ENCODE results near the gene ALDH1A1.

Gene ALDH1A1

DNA sequence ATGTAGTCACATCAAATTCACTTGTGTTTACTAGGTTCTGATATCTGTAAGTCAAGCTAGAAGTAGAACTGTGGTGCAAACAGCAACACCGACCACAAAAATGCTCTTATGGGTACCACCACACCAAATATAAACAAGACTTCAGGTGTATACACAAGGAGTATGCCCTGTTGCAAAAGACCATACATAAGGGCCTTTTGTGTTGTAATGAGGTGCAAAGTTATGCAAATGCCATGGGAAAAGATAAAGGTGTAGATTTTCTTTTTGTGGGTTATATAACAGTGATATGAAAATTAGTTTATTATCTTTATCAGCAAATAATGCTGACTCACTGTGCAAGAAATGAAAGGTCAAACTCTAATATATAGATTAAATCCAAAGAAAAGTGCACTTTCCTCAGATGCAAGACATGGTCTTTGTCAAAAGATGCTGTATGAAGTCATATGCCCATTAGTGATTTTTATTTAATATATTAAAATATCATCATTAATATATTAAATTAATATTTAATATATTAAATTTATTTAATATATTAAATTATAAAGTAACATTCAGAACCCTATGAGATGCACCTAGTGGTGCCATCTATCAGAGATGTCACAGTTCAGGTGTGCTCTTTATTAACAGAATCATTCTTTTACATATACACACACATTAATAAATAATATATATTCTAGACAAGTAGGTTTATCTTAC lies 26.7 kb upstream of the ALDH1A1 start:
- DNase-seq (ENCODE audit: low spot score): peak; percentile 72

GRCh38 chr9:72978744-72979143 lies 25.9 kb upstream of the ALDH1A1 start:
- DNase-seq (ENCODE audit: low spot score): no peak

GRCh38 chr9:72977670-72978069 lies 24.8 kb upstream of the ALDH1A1 start:
- DNase-seq (ENCODE audit: low spot score): peak; percentile 48

- DNase-seq (ENCODE audit: low spot score): no peak
Measured at GRCh38 chr9:72974501-72974900, 21.6 kb upstream of the ALDH1A1 start.

DNA sequence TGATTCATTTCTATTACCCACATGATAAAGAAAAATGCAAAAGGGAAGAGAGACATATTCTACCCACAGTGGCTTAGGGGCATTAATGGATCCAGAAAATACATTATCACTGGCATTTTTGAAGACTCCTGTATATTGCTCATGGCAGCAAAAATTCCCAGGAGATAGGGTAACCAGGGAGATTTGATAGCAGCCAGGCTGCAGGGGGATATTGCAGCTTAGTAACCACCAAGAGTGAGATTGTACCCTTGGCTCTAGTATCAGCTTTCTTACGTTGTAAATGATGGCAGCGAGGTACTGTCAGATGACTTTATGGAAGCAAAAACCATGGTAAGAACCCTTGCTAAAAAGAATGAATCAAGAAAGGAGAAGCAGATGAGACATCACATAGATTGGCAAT lies 19.8 kb upstream of the ALDH1A1 start:
- no peak for DNase-seq (ENCODE audit: low spot score)

- no peak for DNase-seq (ENCODE audit: low spot score)
Measured at GRCh38 chr9:72971411-72971810, 18.6 kb upstream of the ALDH1A1 start.

GRCh38 chr9:72960446-72960845 lies 7.6 kb upstream of the ALDH1A1 start:
- no peak for DNase-seq (ENCODE audit: low spot score)

- DNase-seq (ENCODE audit: low spot score): no peak
Measured at GRCh38 chr9:72958485-72959281, 5.8 kb upstream of the ALDH1A1 start.

GRCh38 chr9:72955571-72955970 lies 2.7 kb upstream of the ALDH1A1 start:
- no peak for DNase-seq (ENCODE audit: low spot score)

- no peak for DNase-seq (ENCODE audit: low spot score)
Measured at GRCh38 chr9:72955126-72955455, 2.2 kb upstream of the ALDH1A1 start.

DNA sequence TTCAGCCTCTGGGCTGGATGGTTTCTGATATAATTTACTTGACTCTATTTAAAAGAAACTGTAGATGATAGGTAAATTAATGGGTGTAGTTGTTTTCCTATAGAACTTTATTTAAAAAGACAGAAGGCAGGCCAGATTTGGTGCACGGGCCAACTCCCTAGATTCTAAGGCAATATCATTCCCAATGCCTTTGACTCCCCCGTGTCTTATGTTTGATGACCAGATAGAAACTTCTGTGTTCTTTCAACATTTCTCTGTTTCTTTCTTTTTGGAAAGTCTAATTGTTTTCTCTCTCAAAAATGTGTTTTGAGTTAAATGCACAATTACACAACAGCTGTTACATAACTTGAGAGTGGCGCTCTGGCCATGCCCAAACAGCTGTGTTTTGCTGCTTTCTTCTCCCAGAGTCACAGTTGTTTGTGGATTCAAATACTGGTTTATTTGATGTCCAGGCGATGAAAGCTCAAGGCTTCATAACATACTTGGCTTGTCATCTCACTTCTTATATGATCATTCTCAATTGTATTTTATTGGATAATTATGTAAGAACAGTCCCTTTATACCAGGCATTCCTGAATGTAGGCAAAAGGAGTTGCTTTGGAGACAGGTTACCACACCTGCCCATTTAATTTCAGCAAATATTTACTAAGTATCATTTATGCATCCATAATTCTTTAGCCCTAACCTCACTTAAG lies 1.7 kb upstream of the ALDH1A1 start:
- no peak for DNase-seq (ENCODE audit: low spot score)

- DNase-seq (ENCODE audit: low spot score): no peak
Measured at GRCh38 chr9:72952381-72952690, 517 bp downstream of the ALDH1A1 start.

GRCh38 chr9:72951520-72952380 lies 1.1 kb downstream of the ALDH1A1 start:
- DNase-seq (ENCODE audit: low spot score): no peak

- no peak for DNase-seq (ENCODE audit: low spot score)
Measured at GRCh38 chr9:72950875-72951442, 1.9 kb downstream of the ALDH1A1 start.

GRCh38 chr9:72949918-72950325 lies 2.9 kb downstream of the ALDH1A1 start:
- DNase-seq (ENCODE audit: low spot score): no peak

DNA sequence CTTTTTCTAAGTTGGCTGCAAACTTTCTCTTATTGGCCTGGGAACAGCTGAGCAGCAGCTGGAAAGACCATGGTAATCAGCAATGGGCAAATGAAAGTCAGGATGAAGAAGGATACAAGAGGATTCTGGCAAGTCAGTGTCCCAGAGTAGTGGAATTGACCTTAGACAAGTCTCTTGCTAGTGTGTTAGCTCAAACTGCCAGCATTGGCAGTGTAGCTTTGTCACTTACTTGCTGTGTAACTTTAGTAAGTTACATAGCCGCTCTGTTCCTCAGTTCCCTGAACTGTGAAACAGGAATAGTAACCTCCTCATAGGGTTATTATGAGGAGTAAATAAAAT lies 3.6 kb downstream of the ALDH1A1 start:
- DNase-seq (ENCODE audit: low spot score): no peak

DNA sequence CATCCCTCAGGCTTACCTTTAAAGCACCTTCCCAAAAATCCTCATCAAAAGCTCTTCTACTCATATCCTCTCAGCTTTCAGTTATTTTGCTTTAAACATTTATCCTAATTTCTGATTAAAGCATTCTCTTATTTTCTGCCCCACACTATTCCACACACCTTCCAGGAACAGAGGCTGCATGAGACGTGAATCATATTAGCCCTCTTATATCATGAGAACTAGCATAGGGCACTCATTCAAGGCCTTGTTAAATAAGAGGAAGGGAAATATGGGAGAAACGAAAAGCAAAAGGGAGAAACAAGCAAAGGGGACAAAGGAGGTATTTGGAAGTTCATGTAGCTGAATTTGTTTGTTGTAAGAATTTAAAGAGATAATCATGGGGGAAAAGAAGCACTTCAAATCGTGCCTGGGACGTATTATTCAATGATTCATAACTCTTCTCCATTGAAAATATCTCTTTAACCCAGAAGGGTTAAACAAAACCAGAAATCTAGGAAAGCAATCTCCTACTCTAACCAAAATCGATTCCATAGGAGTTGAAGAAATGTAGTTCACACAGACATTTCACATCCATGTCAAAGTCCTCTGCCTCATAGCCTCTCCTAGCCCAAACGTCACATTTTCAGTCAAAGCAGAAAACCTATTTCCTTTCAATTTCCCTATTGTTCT lies 4.1 kb downstream of the ALDH1A1 start:
- no peak for DNase-seq (ENCODE audit: low spot score)

DNA sequence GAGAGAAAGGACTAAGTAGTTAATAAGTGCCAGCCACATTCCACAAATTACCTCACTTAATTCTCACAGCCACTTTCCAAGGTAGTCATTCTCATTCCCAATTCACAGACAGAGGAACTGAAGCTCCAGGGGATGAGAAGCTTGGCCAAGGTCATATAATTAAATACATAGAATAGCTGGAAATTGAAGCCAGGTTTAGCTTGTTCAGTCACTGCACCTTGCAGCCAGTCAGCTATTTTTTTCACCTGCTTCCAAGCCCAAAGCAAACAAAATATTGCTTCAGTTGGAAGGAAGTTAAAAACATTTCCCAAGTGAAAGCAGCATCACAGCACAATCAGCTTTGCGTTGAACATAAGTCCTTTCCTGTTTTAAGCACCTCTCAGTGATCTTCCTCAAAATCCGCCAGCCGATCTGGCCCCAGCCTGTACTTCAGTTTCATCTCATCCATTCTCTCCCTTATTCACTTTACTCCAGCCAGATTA lies 4.8 kb downstream of the ALDH1A1 start:
- DNase-seq (ENCODE audit: low spot score): no peak

GRCh38 chr9:72946821-72947220 lies 6.0 kb downstream of the ALDH1A1 start:
- no peak for DNase-seq (ENCODE audit: low spot score)

GRCh38 chr9:72946318-72946717 lies 6.5 kb downstream of the ALDH1A1 start:
- DNase-seq (ENCODE audit: low spot score): no peak

DNA sequence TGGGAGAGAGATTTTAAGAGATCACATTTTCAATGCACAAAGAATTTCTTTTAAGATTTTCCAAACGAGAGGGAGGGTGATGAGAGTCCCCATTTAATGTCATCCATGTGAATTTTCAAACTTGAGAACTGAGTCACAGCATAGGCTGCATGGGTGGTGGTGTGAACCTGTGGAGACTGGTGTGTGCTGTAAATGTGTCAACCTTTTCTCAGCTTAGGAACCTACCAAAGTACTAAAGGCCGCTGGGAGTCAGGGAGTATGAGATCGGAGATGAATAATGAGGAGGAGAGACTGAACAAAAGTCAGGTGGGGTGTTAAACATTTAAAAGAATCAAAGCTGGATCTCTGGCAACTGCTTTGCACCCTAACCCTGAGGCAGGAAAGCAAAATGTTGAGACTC lies 7.5 kb downstream of the ALDH1A1 start:
- DNase-seq (ENCODE audit: low spot score): no peak

Data from SW480 (cell line).